Spleen (tissue), 7 donors: ENCODE measurements around the gene DRD1.

Experiments
- POLR2A ChIP-seq, 3 donors: fragments of 450-650 bp; IDR thresholded peaks; one replicate each; pipeline ENCODE4 v1.5.1; 2017; ENCODE audit warnings: antibody characterized with exemption in 3 of 3, mild to moderate bottlenecking in 1 of 3
- TF ChIP-seq, protein P1 (sequence below), 11 experiments: fragments of 200-600 bp in 7 of 11; fragments of 450-650 bp in 4 of 11; sonication (generic) in 4 of 11; IDR thresholded peaks in 8 of 11; conservative IDR thresholded peaks in 3 of 11; 1 replicate in 7 of 11; 2 replicates in 4 of 11; pipeline versions ENCODE4 v1.4.0 to v1.8.0; 2016 to 2021; ENCODE audit warnings: antibody characterized with exemption in 11 of 11, inconsistent platforms in 4 of 11, mild to moderate bottlenecking in 1 of 11
- donor health status: DM: no; HTN: no; CAD: no; lungs with moderate emphysema.
- donor health status: DM: no; HTN: no; CAD: no.
- donor health status: DM: no; HTN: no; CAD: no.

DNA sequence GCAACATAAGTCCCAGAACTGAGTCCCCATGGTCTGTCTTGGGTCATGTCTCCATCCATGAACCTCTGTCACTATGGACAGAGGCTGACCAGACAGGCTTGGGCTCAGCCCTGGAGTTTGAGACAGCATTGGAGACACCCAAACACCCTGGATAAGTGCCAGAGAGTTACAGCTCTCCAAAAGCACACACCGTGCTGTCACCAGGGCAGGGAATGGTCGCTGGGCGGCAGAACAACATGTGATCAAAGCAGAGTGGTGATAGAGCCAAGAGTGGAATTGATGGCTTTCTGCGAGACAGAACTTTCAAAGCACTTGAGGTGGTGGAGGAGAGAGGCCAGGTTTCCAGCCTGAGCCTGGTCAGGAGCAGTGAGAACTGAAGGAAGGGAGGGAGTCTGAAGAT is 50.1 kb downstream of the DRD1 start:
- TF ChIP-seq, protein P1, sequence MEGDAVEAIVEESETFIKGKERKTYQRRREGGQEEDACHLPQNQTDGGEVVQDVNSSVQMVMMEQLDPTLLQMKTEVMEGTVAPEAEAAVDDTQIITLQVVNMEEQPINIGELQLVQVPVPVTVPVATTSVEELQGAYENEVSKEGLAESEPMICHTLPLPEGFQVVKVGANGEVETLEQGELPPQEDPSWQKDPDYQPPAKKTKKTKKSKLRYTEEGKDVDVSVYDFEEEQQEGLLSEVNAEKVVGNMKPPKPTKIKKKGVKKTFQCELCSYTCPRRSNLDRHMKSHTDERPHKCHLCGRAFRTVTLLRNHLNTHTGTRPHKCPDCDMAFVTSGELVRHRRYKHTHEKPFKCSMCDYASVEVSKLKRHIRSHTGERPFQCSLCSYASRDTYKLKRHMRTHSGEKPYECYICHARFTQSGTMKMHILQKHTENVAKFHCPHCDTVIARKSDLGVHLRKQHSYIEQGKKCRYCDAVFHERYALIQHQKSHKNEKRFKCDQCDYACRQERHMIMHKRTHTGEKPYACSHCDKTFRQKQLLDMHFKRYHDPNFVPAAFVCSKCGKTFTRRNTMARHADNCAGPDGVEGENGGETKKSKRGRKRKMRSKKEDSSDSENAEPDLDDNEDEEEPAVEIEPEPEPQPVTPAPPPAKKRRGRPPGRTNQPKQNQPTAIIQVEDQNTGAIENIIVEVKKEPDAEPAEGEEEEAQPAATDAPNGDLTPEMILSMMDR (IDR thresholded peaks at IDR 0.05 in 8 of 11, conservative IDR thresholded peaks at IDR 0.05 in 3 of 11): no peak
- TF ChIP-seq POLR2A (IDR thresholded peaks at IDR 0.05): no peak
